Activated T-cell treated with anti-CD3 and anti-CD28 coated beads for 1 hour (primary cell): ENCODE data around the gene CARD11.

Experiments
- DNase-seq: peaks from one replicate; pipeline ENCODE4 v3.0.0-alpha.2; 2020; ENCODE audit warnings: low read depth

Gene CARD11

DNA sequence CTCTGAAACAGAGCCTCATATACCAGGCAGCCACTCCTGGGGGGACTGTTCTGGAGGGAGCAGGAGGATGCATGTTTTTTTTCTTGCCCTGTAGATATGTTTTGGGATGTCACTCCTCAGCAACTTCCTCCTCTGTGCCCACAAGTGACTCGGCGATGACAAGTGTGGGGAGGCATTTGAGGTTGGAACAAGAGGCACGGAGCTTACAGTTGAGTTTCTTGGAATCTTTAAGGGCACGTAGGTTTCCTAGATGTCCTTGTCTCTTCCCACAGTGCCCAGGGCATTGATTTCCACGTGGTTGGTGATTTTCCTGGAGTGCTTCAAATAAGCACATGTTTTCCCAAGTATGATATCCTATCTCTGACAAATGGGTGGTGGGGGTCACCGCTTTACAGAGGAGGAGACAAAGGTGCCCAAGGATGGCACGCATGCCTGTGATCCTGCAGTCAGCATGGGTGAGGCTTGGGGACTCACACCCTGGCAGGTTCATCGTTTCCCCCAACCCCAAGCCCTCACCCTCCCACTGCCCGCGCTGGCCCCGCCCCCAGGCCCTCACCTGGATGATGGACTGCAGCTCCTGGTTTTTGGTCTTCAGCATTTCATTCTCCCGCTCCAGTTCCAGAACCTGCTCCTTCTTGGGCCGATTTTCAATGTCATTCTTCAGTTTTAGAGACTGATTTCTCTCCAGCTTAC is 104.3 kb downstream of the CARD11 start:
- DNase-seq: no peak

DNA sequence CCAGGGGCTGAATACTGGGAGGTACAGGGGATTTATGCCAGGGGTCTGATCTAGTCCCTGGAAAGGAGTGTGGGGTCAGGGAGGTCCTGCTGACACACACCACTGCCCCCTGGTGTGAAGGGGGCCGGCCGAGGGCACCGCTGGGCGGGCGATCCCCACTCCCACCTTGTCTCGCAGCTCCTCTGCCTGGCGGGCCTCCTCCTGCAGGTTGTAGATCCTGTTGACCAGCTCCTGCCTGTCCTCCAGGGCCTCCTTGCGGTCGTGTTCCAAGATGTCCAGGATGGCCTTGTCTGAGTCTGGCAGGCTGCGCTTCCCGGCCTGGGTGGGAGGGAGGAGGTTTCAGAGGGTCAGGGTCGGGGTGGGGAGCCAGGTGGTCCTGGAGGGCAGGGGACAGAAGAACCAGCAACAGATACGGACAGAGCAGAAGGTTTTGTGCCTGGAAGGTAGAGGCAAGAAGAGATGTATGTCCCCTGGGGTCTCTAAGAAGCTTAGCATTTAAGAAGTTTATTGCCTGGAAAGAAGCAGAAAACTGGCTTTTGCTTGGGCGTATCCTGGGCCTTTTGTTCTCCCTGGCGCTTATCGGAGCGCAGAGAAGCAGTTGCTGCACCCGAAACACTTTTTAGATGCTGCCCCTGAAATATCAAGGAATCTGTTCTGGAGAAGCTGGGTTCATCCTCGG is 105.0 kb downstream of the CARD11 start:
- DNase-seq: no peak

DNA sequence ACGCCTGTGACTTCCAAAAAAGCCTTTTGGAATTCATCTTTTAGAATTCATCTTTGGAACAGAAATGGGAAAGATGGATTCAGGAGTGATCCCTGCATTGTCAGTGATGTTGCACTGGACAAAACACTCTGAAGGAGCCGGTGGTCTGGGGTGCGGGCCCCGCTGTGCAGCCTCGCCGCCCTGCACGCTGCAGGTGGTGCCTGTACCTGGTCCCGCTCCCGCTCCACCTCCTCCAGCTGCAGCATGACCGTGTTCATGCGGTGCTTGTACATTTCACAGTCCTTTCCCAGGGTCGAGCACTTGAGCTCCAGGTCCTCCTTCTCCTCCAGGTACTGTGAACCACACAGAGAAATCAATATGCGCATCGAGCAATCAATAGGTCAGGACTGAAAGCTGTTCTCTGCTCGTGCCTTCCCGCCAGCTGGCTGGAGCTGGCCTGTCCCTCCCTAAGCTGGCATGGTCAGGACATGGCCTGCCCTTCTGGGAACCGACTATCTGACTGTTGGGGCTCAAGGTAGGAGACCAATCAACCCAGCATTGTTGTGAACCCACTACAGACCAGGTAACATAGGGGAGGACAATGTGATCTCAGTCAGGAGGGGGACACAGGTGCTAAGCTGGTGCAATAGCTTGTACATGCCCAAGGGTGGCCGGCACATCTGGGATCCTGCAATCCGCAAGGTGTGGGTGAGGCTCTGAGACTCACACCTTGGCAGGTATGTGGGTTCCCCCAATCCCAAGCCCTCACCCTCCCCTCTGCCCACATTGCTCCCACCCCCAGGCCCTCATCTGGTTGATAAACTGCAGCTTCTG is 105.8 kb downstream of the CARD11 start:
- no peak for DNase-seq

DNA sequence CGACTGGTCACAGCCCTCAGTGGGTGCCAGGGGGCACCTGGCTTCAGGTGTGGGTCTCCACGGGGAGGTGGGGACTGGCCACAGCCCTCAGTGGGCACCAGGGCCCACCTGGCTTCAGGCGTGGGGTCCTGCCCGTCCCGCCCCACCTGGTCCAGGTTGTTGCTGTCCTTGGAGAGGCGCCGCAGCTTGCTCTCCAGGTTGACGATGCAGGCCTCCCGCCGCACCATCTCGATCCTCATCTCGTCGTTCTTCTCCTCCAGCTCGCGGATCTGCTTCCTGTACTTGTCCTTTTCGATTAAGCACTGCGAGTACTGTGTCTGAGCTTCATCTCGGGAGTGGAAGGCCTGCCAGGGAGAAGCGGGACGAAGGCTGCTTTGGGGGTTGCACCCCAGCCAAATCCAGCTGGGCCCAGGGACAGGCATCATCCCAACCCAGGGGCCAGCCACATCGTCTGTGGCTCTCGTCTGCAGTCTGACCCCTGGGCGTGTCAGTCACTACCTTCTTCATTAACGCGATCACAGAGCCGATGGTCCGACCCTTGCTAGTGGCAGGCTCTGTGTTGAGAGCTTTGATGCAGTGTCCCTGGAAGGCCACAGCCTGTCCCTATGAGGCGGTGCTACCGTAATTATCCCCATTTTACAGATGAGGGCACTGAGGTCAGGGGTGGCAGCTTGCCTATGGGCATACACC is 106.6 kb downstream of the CARD11 start:
- no peak for DNase-seq

DNA sequence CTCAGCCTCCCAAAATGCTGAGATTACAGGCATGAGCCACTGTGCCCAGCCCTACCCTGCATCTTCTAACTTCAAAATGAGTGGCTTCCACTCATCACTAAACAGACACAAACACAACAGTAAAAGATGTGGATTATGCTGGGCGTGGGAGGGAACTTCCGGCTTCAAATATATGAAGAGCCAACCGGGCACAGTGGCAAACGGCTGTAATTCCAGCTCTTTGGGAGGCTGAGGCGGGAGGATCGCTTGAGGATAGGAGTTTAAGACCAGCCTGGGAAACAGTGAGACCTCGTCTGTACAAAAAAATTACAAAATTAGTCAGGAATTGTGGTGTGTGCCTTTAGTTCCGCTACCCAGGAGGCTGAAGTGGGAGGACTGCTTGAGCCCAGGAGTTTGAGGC is 107.4 kb downstream of the CARD11 start:
- DNase-seq: no peak

DNA sequence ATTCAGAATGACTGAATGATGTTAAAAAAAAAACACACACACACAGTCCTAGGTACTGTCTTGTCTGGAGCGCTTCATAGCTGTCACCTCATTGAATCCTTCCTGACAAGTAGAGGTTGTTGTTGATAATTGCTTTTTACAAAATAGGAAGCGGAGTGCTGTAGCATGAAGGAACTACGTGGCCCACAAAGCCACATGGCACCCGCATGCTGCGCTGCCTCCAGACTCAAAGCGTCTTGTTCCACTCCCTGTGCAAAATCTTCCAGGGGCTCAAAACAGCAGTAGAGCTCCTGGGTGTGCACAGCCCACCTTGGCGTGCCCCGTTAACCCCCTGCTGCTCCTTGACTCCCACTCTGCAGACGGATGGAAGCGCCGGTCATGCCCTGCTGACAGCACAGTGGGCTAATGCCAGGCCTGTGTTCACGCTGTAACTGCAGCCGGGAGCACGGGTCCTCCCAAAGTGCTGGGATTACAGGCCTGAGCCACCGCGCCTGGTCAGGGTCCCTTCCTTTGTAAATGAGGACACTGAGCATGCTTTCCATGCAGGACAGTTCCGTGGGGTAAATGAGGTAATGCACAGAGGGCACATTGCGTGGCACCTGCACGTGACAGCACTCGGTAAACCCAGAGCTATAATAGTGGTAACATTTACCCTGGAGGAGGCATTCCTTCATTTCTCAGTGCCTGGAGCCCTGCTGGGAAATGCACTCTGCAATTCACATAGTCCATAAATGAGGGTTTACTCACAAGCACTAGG is 108.5 kb downstream of the CARD11 start:
- no peak for DNase-seq

DNA sequence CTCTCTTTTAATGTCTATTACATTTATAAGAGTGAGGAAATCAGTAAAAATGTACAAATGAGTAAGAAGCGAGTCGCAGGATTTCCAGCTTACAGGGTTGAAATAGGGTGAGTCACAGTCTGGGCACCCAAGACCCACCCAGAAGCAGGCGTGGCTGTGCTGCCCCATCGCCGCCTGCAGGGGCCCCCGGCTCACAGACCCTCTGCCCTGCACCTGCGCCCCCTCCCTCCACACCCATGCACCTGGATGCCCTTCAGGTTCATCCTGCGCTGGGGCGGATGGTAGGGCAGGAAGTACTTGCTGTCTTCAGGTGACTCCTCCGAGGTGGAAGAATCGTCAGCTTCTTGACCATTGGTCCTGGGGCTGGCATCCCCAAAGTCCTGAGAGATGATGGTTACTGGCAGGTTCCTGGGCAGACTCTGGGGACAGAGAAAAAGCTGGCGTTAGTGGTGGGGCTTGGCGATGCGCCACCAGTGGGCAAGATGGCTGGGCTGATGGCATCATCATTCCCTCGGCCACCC is 109.4 kb downstream of the CARD11 start:
- DNase-seq: no peak

DNA sequence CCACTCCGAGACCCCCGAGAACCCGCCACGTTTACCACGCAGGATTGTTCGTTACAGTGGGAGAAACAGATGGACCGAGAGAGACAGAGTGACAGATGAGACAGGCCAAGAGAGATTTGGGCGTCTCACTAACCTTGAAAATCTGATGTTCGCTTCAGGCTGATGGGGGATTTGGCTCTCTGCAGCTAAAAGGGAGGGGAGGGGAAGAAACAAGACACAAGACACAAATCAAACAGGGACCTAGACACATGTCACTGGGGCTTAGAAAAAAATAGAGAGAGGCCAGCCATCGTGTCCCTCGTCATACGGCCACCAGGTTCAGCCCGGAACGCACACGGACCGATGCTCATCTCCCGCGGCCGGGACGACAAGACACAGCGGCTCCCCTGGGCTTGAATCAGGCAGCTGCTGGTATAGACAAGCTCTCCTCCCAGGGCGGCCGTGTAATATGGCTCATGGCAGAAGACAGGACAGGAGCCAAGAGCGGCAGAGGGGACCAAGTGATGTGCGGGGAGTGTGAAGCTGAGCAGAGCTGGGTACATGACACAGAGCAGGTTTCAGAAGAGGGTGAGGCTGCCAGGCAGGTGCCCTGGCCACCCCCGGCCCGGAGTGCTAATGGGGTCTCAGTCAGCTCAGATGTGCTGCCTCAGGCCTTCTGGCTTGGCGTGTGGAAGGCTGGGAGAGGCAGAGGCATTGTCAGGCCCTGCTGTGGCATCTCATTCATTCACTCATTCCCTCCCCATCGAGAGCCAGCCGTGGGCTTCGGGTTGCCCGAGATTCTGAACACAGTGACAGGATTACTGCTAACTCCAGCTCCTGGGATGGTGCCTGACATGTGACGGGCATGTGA is 111.0 kb downstream of the CARD11 start:
- DNase-seq: no peak

DNA sequence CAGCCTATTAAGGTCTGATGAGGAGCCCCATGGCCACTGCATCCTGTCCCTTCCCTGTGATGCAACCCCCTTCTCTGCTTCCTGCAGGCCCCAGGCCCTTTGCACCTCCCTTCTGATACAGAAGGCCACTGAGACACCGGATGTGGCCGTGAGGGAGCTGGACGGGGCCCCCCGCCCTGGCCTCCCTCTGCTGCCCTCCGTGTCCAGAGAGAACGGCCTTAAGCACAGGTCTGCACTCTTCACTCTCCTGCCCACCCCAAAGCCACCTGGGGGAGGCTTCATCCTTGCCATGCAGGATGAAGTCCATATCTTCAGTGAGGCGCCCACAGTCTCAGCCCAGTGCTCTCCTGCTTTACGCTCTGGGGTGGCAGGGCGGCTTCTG is 112.6 kb downstream of the CARD11 start:
- no peak for DNase-seq

DNA sequence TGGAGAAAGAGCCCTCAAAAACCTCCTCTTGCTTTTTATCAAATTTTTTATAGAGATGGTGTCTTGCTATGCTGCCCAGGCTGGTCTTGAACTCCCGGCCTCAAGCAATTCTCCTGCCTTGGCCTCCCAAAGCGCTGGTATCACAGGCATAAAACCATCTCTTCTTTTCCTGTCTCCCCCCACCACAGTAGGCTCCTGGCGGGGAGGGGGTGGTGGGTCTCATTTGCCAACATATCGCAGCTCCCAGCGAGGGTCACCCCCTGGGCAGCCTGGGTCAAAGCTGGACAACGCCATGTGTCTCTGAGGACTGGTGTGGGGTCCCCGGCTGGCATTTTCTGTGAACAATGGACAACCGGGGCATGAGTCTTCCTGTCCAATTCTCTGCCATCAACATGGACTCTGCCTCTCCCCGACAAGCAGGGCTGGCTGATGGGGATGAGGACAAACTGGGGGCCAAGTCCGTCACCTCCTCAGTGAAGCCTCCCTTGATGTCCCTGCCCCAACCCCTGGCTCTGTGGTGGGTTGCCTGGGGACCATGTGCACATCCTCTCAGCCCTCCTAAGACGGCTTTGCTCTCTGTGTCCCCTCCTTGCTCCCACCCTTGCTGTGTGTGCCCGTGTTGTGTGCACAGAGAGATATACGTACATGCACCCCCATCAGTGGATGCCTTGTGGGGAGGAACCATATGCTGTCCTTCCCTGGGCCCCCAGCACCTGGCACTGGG is 113.2 kb downstream of the CARD11 start:
- no peak for DNase-seq

DNA sequence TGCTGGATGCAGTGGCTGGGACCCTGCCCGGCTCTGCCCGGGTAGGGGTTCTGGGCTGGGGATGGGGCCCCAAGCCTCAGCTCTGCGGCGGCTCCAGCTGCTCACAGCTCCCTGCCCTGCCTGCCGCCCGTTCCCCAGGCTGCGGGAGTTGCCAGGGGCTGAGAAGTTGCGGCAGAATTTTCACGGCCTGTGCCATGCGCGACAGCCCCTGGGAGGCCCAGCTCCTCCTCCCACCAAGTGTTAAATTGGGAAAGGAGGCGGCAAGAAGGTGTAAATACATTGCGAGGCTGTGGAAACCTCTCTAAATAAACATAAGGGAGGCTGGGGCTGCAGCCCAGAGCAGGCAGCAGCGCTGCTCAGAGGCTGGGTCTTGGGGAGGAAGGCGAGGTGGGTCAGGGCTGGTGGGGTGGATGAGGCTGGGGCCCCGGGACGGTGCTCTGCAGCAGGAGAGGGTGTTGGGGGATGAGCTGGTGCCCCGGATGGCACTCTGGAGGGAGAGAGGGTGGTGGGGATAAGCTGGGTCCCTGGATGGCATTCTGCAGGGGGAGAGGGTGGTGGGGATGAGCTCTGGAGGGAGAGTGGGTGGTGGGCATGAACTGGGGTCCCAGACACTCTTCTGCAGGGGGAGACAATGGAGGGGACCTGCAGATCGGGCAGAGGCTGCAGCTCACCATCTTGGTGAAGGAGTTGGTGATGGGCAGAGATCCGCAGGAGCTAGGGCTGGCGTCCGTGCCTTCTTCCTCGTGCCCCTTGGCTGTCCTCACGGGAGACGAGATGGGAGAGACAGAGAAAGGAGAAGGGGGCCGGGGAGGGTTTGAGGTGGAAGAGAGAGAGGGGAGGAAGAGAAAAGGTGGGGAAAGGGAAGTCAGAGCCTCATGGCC is 114.1 kb downstream of the CARD11 start:
- DNase-seq: no peak

DNA sequence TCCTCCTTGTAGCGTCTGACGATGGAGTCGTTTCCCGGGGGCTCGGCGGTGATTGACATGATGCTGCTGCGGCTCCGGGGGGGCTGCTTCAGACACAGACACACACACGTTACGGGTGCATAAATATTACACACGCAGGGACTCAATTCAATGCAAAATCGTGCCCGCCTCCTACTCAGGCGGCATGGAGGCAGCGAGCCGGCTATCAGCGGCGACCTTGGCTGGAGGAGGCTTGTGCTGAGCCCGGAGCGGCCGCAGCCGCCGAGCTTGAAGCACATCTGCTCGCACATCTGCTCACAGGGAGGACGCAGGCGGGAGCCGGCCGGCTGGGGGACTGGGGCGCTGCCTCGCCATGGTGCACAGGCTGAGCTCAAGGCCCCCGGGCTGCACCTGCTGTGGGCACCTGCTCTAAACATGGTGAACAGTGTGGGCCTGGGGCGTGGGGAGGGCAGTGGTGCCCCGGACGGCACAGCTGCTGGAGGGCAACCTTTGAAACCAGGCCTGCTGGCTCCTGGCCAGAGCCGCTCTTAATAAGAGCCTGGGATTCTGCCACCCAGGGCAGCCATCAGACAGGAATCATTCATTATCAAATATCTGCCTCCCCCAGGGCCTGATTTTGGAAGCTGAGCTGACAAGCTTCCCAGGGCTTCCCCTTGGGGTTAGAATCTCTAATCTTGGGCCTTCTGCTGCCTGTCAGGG is 114.9 kb downstream of the CARD11 start:
- no peak for DNase-seq

DNA sequence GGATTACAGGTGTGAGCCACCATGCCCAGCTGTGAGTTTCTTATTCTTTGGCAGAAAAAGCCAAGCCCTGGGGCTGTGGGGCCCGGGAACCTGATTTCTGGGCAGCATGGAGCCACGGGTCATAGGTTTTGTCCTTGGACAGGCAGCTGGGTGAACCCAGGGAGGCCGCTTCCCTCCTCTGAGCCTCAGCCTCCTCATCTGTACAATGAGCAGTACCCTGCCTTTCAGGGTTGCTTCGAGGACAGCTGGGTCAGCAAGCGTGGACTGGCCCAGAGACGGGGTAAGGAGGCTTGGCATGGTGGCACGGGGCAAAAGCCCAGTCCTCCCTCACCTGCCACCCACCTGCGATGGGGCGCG is 115.4 kb downstream of the CARD11 start:
- DNase-seq: no peak

DNA sequence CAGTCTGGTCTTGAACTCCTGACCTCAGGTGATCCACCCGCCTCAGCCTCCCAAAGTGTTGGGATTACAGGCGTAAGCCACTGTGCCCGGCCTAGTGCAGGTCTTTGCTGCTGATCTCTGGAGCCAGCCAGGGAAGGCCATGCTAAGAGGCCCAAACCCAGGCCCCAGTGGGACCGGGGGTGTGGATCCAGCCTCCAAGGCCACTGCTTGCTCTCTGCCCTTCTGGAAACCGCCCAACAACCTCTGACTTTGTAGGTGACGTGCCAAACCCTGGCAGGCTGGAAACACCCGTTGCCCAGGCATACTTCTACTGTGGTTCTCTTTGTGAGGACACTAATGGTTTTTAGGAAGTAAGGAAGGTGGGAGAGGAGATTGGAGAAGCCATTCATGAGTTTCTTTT is 116.1 kb downstream of the CARD11 start:
- DNase-seq: no peak

DNA sequence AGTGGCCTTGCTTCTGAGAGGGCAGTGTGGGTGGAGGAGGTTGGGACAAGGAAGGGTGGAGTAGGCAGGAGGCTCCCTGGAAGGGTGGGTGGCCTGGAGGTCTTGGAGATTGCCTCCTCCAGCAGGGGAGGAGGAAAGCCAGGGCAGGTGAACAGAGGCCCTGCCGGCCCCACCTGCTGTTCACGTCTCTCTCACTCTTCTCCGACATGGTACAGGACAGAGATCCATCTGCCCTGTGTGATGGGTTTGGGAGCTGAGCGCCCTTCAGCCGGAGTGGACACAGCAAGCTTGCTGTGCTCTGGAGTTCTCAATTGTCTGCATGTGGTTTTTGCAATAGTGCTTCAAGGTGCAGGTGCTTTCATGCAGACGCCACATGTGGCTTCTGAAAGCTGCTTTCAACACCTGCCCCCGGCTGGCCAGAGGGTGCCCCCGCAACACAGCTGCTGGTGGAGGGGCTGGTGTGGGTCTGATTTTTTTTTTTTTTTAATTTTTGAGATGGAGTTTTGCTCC is 116.7 kb downstream of the CARD11 start:
- no peak for DNase-seq

DNA sequence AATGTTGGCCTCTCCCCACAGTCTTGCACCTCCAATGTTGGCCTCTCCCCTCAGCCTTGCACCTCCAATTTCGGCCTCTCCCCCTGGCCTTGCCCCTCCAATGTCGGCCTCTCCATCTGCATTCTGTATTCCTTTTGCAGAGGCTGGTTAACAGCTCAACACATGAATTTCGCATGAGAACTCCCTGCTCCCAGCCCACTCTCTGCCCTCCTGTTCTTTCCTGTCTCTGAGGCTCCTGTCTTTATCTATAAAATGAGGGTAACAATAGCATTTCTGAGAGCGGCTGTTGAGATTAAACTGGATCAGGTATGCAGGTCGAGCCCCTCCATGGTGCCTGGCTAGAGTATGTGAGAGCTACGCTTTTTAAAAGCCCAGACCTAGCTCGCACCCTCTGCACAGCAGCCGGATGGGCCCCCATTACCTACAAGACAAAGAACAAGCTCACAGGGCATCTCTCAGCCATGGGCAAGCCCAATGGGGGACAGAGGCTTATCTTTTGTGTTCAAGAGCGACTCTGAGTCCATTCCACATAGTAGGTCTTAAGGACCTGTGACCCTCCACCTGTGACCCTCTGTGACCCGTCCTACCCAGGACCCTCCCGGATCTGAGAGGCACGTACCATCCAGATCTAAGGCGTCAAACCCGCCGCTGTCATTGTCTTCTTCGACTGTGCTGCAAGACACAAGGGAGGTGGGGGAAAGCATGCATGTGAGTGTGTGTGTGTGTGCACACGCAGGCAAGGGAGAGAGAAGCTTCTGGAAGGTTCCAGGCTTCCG is 117.4 kb downstream of the CARD11 start:
- DNase-seq: no peak
